H9 (cell line): Measurements from ENCODE around the gene C9. TPM values are rescaled to one million over a fixed set of nuclear protein-coding genes. Genes with fewer than 3 reads are reported as not detected.

Experiments
- DNase-seq: peaks from one replicate; pipeline ENCODE4 v3.0.0-alpha.2; 2017
- H2AFZ ChIP-seq: one replicate; pipeline ENCODE4 v1.6.1; 2013; ENCODE audit warnings: mild to moderate bottlenecking, low read length, control low read depth, moderate library complexity
- H2AK5ac ChIP-seq: 2 replicates; pipeline ENCODE4 v1.6.1; 2013; ENCODE audit warnings: low read length, control low read depth, mixed read lengths; ENCODE audit not compliant: insufficient read length
- H2BK120ac ChIP-seq: one replicate; pipeline ENCODE4 v1.6.1; 2013; ENCODE audit warnings: low read depth, mild to moderate bottlenecking, low read length, control low read depth, inconsistent platforms; ENCODE audit not compliant: poor library complexity, severe bottlenecking
- H2BK12ac ChIP-seq: 2 replicates; pipeline ENCODE4 v1.6.1; 2013; ENCODE audit warnings: low read length, control low read depth, mixed read lengths, low read depth; ENCODE audit not compliant: insufficient read length
- H2BK15ac ChIP-seq: 2 replicates; pipeline ENCODE4 v1.6.1; 2013; ENCODE audit warnings: low read depth, low read length, control low read depth
- H2BK20ac ChIP-seq: one replicate; pipeline ENCODE4 v1.6.1; 2013; ENCODE audit warnings: low read depth, mild to moderate bottlenecking, low read length, control low read depth, inconsistent platforms; ENCODE audit not compliant: poor library complexity, severe bottlenecking
- H2BK5ac ChIP-seq: 2 replicates; pipeline ENCODE4 v1.6.1; 2013; ENCODE audit warnings: low read length, control low read depth, mixed read lengths; ENCODE audit not compliant: insufficient read length
- H3K14ac ChIP-seq: 2 replicates; pipeline ENCODE4 v1.6.1; 2013; ENCODE audit warnings: low read length, control low read depth; ENCODE audit not compliant: insufficient read depth
- H3K18ac ChIP-seq: 2 replicates; pipeline ENCODE4 v1.6.1; 2013; ENCODE audit warnings: low read depth, mild to moderate bottlenecking, mixed read lengths, low read length, control low read depth; ENCODE audit not compliant: insufficient read length
- H3K23ac ChIP-seq: 2 replicates; pipeline ENCODE4 v1.6.1; 2013; ENCODE audit warnings: low read length, control low read depth, mixed read lengths, low read depth; ENCODE audit not compliant: insufficient read length
- H3K23me2 ChIP-seq: 2 replicates; pipeline ENCODE4 v1.6.1; 2013; ENCODE audit warnings: low read depth, mild to moderate bottlenecking, mixed read lengths, low read length, control low read depth; ENCODE audit not compliant: insufficient read length, poor library complexity, severe bottlenecking
- H3K27ac ChIP-seq: 2 replicates; pipeline ENCODE4 v1.5.1; 2013; ENCODE audit warnings: low read length, control low read depth, mixed read lengths, low read depth; ENCODE audit not compliant: insufficient read length
- H3K27me3 ChIP-seq: 2 replicates; pipeline ENCODE4 v1.6.1; 2013; ENCODE audit warnings: low read length, control low read depth, inconsistent platforms; ENCODE audit not compliant: insufficient read depth
- H3K4ac ChIP-seq: 2 replicates; pipeline ENCODE4 v1.6.1; 2013; ENCODE audit warnings: low read depth, mild to moderate bottlenecking, control low read depth, inconsistent platforms, low read length, moderate library complexity
- H3K4me1 ChIP-seq: 2 replicates; pipeline ENCODE4 v1.6.1; 2013; ENCODE audit warnings: low read length, control low read depth, inconsistent platforms; ENCODE audit not compliant: insufficient read depth
- H3K4me2 ChIP-seq: 2 replicates; pipeline ENCODE4 v1.6.1; 2013; ENCODE audit warnings: low read length, control low read depth, mixed read lengths; ENCODE audit not compliant: insufficient read length, insufficient read depth
- H3K56ac ChIP-seq: 2 replicates; pipeline ENCODE4 v1.6.1; 2013; ENCODE audit warnings: low read depth, mild to moderate bottlenecking, mixed read lengths, low read length, control low read depth; ENCODE audit not compliant: insufficient read length
- H3K79me1 ChIP-seq: 2 replicates; pipeline ENCODE4 v1.6.1; 2013; ENCODE audit warnings: low read depth, mild to moderate bottlenecking, moderate library complexity, low read length, control low read depth, inconsistent platforms; ENCODE audit not compliant: insufficient read depth, poor library complexity, severe bottlenecking
- H3K79me2 ChIP-seq: 2 replicates; pipeline ENCODE4 v1.6.1; 2013; ENCODE audit warnings: low read length, control low read depth, inconsistent platforms; ENCODE audit not compliant: insufficient read depth
- H3K9ac ChIP-seq: 2 replicates; pipeline ENCODE4 v1.6.1; 2013; ENCODE audit warnings: low read length, control low read depth, mixed read lengths; ENCODE audit not compliant: insufficient read length; ENCODE audit errors: extremely low read depth
- H3K9me3 ChIP-seq: one replicate; pipeline ENCODE4 v1.6.1; 2013; ENCODE audit warnings: low read depth, low read length, inconsistent platforms; ENCODE audit not compliant: control insufficient read depth
- H3T11ph ChIP-seq: one replicate; pipeline ENCODE4 v1.6.1; 2013; ENCODE audit warnings: mild to moderate bottlenecking, low read length, control low read depth, inconsistent platforms
- H4K20me1 ChIP-seq: one replicate; pipeline ENCODE4 v1.6.1; 2013; ENCODE audit not compliant: control insufficient read depth, insufficient read length, insufficient read depth
- H4K5ac ChIP-seq: 2 replicates; pipeline ENCODE4 v1.6.1; 2013; ENCODE audit warnings: low read depth, mild to moderate bottlenecking, mixed read lengths, low read length, control low read depth; ENCODE audit not compliant: insufficient read length
- H4K8ac ChIP-seq: replicated peaks from 2 replicates; pipeline ENCODE4 v1.6.1; 2013; ENCODE audit warnings: low read length, control low read depth, mixed read lengths, low read depth; ENCODE audit not compliant: insufficient read length
- H4K91ac ChIP-seq: 2 replicates; pipeline ENCODE4 v1.6.1; 2013; ENCODE audit warnings: low read depth, mild to moderate bottlenecking, moderate library complexity, mixed read lengths, low read length, control low read depth; ENCODE audit not compliant: insufficient read length
- H3K27ac Mint-ChIP-seq, 3 experiments: 2 replicates in 2 of 3; 3 replicates in 1 of 3; pipeline ENCODE4 v1.8.0; 2020 to 2021; ENCODE audit warnings: mixed read lengths in 3 of 3, mild to moderate bottlenecking in 1 of 3, moderate library complexity in 1 of 3
- H3K27me3 Mint-ChIP-seq: 2 replicates; pipeline ENCODE4 v1.8.0; 2021; ENCODE audit warnings: low read depth, mild to moderate bottlenecking, moderate library complexity, mixed read lengths
- H3K36me3 Mint-ChIP-seq, 3 experiments: 2 replicates in 2 of 3; 3 replicates in 1 of 3; pipeline ENCODE4 v1.8.0; 2020 to 2021; ENCODE audit warnings: low read depth in 3 of 3, mixed read lengths in 3 of 3; ENCODE audit not compliant: insufficient read depth in 1 of 3
- H3K4me1 Mint-ChIP-seq, 2 experiments: 2 replicates each; pipeline ENCODE4 v1.8.0; 2020; ENCODE audit warnings: mixed read lengths in 2 of 2
- H3K4me3 Mint-ChIP-seq, 2 experiments: 2 replicates in 1 of 2; 3 replicates in 1 of 2; pipeline ENCODE4 v1.8.0; 2020 to 2021; ENCODE audit warnings: mild to moderate bottlenecking in 2 of 2, mixed read lengths in 2 of 2, moderate library complexity in 1 of 2
- H3K9me3 Mint-ChIP-seq, 2 experiments: 2 replicates in 1 of 2; 3 replicates in 1 of 2; pipeline ENCODE4 v1.8.0; 2020; ENCODE audit warnings: mild to moderate bottlenecking in 2 of 2, mixed read lengths in 2 of 2, moderate library complexity in 1 of 2
- CTCF ChIP-seq: fragments of 200-600 bp; sonication (generic); conservative IDR thresholded peaks from 3 replicates; pipeline ENCODE4 v1.8.0; 2021; ENCODE audit warnings: antibody characterized with exemption, mild to moderate bottlenecking
- WGBS: extraction: QIAGEN DNeasy Blood & Tissue Kit; methylation state at CpG from one replicate; pipeline ENCODE4 v1.1.7; 2013; ENCODE audit warnings: missing lambda C conversion rate, low lambda C conversion rate, mixed read lengths; ENCODE audit not compliant: insufficient read length; ENCODE audit errors: extremely low coverage; 5-methylcytosine and 5-hydroxymethylcytosine counted together
- total RNA-seq: library from RNA; stranded (reverse); gene quantifications from 2 replicates; pipeline ENCODE4 v1.2.1, GENCODE V29; 2021

The C9 gene
- total RNA-seq, 1 experiment from 2014 or later = not detected

DNA sequence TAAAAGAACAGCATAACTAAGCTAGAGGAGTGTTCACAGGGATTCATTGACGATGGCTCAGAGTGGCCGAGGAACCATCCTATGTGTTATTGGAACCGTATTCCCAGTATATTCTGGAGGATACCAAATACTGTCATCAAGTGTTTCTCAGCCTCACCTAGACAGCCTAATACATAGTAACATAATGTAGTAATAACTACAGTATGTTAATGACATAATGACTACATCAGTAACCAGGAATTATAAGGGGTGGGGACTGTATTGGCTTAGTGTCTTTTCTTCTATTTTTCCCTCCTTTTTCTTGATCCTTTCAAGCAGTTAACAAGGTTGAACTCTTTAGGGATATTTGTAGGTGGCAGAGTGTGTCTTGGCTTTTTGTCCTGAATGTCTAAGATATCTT lies 26.6 kb upstream of the C9 start:
- H3K79me1 ChIP-seq = no peaks in the 10 kb centered on the region
- no peaks in the 10 kb centered on the region for H4K20me1 ChIP-seq
- H4K91ac ChIP-seq = no peak overlapping the region
- H3K27me3 Mint-ChIP-seq = no peaks in the 10 kb centered on the region
- no peak overlapping the region for H3K18ac ChIP-seq
- no peak for DNase-seq
- H3K9ac ChIP-seq = no peak overlapping the region
- H4K5ac ChIP-seq = no peak overlapping the region
- no peak overlapping the region for H3T11ph ChIP-seq
- no peaks in the 10 kb centered on the region for H3K79me2 ChIP-seq
- H3K9me3 Mint-ChIP-seq = no peaks in the 10 kb centered on the region
- TF ChIP-seq CTCF = no peak
- H3K27ac ChIP-seq = no peak overlapping the region
- H3K4me1 Mint-ChIP-seq = peaks cover 9 to 11% of the 10 kb centered on the region in 2 experiments
- no peaks in the 10 kb centered on the region for H3K27me3 ChIP-seq
- no peaks in the 10 kb centered on the region for H3K23me2 ChIP-seq
- no peak overlapping the region for H2AFZ ChIP-seq
- no peak overlapping the region for H2BK5ac ChIP-seq
- H3K4me1 ChIP-seq = no peaks in the 10 kb centered on the region
- H2BK120ac ChIP-seq = no peak overlapping the region
- H2BK12ac ChIP-seq = no peak overlapping the region
- H2AK5ac ChIP-seq = no peak overlapping the region
- WGBS = no CpG with 5 or more reads among the region's 3 CpGs
- no peak overlapping the region for H3K56ac ChIP-seq
- no peak overlapping the region for H2BK20ac ChIP-seq
- no peak overlapping the region for H2BK15ac ChIP-seq
- H3K4me3 Mint-ChIP-seq = no peak overlapping the region
- H3K14ac ChIP-seq = no peak overlapping the region
- H3K9me3 ChIP-seq = no peaks in the 10 kb centered on the region
- no peak overlapping the region for H3K27ac Mint-ChIP-seq
- H3K4me2 ChIP-seq = no peak overlapping the region
- no peak overlapping the region for H3K23ac ChIP-seq
- no peaks in the 10 kb centered on the region for H3K36me3 Mint-ChIP-seq
- no peak overlapping the region for H4K8ac ChIP-seq
- no peak overlapping the region for H3K4ac ChIP-seq
